Measurements from ENCODE around the gene ZCWPW1.

ZCWPW1 gene

DNA sequence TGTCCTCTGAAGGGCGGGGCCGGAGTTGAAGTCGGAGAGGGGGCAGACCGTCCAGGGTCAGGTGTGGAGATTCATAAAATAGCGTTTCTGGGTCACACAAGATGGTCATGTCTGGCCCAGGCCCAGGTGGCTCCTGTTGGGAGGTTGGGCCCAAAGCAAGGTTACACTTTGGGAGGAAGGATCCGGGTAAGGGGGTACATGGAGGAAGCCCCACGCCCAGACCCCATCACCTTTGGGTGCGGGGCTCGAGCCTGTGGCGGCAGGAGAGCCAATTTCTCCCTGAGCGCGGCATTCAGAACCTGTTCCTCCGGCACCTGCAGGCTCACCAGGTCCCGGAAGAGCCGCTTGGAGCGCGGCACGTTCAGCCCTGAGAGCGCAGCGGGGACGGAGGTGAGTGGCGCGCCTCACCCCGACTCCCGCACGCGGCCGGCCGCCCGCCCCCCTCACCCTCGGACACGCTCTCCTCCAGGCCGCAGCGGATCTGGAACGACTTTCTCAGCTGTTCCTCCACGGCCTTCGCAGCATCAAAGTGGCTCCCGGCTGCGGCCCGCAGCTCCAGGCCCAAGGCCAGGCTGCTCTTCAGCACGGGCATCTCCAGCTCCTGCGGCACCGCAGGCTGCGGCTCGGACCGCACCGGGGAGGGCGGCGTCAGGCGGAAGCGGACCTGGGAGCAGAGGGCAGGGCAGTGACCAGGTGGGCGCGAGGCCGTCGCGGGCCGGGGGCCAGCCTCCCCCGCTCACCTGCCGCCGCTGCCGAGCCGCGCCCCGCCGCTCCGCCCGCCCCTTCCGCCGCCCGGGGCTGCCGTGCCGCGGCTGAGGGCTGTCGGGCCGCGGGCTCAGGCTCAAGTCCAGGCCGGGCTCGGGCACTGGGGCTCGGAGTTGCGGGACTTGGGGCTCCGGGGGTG lies 7.2 kb upstream of the ZCWPW1 start:
- Histone ChIP-seq H3K9me3 (ENCODE audit: control insufficient read depth, insufficient read depth, low read length) (no peaks in the 10 kb centered on the region), H3K27me3 (ENCODE audit: control insufficient read depth, insufficient read depth, low read length) (no peaks in the 10 kb centered on the region), H3K36me3 (ENCODE audit: control insufficient read depth, insufficient read depth, low read length) (peaks cover 18% of the 10 kb centered on the region), H3K9ac (ENCODE audit: low read depth, low read length) (peak overlapping the region; percentile 89), H3K4me1 (ENCODE audit: control insufficient read depth, insufficient read depth, low read length) (peaks cover 8% of the 10 kb centered on the region), H3K4me3 (ENCODE audit: low read depth, low read length) (peak overlapping the region; percentile 81)

DNA sequence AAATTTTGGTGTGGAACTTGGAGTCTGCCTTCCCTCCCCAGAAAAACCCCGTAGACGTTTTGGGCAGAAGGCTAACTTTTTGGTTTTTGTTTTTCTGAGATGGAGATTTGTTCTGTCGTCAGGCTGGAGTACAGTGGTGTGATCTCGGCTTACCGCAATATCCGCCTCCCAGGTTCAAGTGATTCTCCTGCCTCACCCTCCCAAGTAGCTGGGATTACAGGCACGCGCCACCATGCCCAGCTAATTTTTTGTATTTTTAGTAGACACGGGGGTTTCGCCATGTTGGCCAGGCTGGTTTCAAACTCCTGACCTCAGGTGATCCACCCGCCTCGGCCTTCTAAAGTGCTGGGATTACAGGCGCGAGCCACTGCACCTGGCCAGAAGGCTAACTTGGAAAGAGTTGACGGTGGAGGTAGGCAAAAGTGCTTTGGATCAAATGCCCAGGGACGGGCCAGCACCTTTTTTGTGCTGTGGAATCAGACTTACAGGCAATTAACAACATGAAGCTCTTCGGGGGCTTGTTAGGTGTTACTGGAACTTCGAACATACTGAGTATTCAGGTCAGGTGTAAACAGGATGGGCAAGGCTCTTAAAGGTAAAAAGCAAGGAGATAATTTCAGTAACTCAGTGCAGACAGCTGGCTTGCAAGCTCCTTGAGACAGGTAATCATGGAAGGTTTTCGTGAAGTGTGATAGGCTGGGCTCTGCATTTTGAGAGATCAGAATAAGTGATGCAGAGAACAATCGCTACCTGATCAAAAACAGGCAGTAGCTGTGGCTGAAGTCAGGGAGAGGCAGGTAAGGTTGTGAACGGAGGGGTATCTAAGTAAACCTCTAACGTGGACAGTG lies 6.0 kb upstream of the ZCWPW1 start:
- no peak overlapping the region for H3K9ac ChIP-seq (ENCODE audit: low read depth, low read length)

DNA sequence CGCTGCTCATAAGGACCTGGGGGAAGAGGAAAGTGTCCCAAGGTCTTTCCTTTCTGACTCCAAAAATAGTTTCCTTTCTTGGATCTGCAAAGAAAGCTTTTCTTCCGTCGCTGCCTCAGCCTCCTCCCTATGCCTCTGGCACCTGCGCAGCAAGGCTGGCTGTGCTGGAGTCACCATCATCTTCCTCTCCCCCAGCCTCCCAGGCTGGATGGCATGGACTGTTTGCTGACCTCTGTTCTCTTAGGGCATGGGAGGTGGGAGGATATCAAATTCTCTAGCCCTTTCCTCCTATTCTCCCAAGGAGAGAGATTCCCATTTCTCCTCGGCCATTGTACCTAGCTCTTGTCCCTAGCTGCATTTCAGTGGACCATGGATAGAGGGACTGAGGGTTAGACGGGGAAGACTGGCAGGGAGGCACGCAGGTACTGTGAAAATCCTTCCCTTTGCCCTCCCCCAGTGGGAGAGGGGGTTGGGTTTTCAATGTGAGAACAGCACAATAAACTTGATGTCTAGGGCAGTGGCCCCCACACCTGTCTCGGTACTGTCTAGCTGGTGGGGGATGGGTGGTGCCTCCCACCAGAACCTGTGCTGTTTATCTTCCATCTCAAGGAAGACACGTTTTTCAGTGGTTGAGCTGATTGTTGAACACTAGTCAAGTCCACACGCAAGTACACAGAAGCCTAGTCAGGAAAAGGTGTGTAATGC lies 5.2 kb upstream of the ZCWPW1 start:
- Histone ChIP-seq H3K9me3 (ENCODE audit: control insufficient read depth, insufficient read depth, low read length) (no peaks in the 10 kb centered on the region), H3K27me3 (ENCODE audit: control insufficient read depth, insufficient read depth, low read length) (no peaks in the 10 kb centered on the region), H3K4me3 (ENCODE audit: low read depth, low read length) (no peak overlapping the region), H3K4me1 (ENCODE audit: control insufficient read depth, insufficient read depth, low read length) (peaks cover 8% of the 10 kb centered on the region), H3K9ac (ENCODE audit: low read depth, low read length) (no peak overlapping the region), H3K36me3 (ENCODE audit: control insufficient read depth, insufficient read depth, low read length) (peaks cover 18% of the 10 kb centered on the region)

More for the DNA sequence above, 6.0 kb upstream of the ZCWPW1 start:
- Histone ChIP-seq H3K9me3 (ENCODE audit: control insufficient read depth, insufficient read depth, low read length) (no peaks in the 10 kb centered on the region), H3K27me3 (ENCODE audit: control insufficient read depth, insufficient read depth, low read length) (no peaks in the 10 kb centered on the region), H3K36me3 (ENCODE audit: control insufficient read depth, insufficient read depth, low read length) (peaks cover 18% of the 10 kb centered on the region), H3K4me3 (ENCODE audit: low read depth, low read length) (peak overlapping the region; percentile 81), H3K4me1 (ENCODE audit: control insufficient read depth, insufficient read depth, low read length) (peaks cover 8% of the 10 kb centered on the region)

DNA sequence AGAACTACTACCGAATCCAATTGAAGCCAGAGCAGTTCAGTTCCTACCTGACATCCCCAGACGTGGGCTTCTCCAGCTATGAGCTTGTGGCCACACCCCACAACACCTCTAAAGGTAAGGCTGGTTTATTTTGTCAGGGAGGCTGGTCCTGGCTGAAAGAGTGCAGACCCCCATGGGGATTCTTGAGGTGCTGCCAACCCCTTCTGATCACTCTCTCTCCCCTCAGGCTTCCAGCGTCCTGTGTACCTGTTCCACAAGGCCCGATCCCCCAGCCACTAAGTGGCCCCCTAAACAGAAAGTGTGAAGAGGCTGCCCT lies 4.7 kb upstream of the ZCWPW1 start:
- Histone ChIP-seq H3K36me3 (ENCODE audit: control insufficient read depth, insufficient read depth, low read length) (peaks cover 18% of the 10 kb centered on the region), H3K27me3 (ENCODE audit: control insufficient read depth, insufficient read depth, low read length) (no peaks in the 10 kb centered on the region), H3K4me1 (ENCODE audit: control insufficient read depth, insufficient read depth, low read length) (peaks cover 8% of the 10 kb centered on the region), H3K9me3 (ENCODE audit: control insufficient read depth, insufficient read depth, low read length) (no peaks in the 10 kb centered on the region), H3K4me3 (ENCODE audit: low read depth, low read length) (no peak overlapping the region), H3K9ac (ENCODE audit: low read depth, low read length) (no peak overlapping the region)

DNA sequence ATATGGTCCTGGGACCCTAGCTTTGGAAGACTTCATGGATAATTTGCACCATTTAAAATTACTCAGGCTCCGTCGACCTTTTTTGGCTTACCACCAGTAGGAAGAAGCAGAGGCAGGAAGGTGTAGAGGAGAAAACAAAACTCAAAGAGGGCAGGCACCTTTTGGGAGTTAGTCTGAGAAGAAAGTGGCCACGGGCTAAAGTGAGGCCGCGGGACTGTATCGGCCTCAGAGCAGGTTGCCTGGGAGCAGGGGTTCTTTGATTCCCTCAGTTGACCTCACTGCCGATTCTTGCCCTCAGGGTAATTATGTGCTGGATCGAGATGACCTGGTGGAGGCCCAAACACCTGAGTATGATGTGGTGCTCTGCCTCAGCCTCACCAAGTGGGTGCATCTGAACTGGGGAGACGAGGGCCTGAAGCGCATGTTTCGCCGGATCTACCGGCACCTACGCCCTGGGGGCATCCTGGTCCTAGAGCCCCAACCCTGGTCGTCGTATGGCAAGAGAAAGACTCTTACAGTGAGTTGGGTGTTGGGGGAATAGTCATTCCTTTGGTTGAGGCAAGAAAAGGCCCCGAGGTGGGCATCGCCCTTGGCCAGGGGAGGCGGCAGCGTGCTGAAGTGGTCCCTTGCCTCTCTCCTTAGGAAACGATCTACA lies 4.2 kb upstream of the ZCWPW1 start:
- Histone ChIP-seq H3K36me3 (ENCODE audit: control insufficient read depth, insufficient read depth, low read length) (peaks cover 18% of the 10 kb centered on the region), H3K27me3 (ENCODE audit: control insufficient read depth, insufficient read depth, low read length) (peaks cover 2% of the 10 kb centered on the region), H3K4me3 (ENCODE audit: low read depth, low read length) (no peak overlapping the region), H3K9me3 (ENCODE audit: control insufficient read depth, insufficient read depth, low read length) (no peaks in the 10 kb centered on the region), H3K9ac (ENCODE audit: low read depth, low read length) (no peak overlapping the region), H3K4me1 (ENCODE audit: control insufficient read depth, insufficient read depth, low read length) (peaks cover 8% of the 10 kb centered on the region)

DNA sequence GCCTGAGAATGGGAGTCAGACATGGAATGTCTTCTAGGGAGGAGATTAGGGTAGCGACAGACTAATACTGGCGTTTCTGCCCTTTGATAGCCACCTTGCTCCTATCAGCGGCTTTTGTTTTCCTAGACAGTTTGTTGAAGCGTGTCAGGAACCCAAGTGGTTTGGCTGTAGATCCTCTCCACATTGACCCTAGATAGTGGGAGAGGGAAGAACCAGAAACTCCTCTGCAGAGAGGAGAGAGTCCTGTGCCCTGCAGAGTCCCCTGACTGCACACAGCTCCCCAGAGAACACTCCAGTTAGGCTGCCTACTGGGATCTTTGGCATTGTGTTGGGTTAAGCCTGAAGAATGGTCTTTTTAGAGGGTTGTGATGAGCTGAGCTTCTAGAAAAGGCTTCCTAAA lies 3.5 kb upstream of the ZCWPW1 start:
- Histone ChIP-seq H3K9me3 (ENCODE audit: control insufficient read depth, insufficient read depth, low read length) (no peaks in the 10 kb centered on the region), H3K4me1 (ENCODE audit: control insufficient read depth, insufficient read depth, low read length) (peaks cover 8% of the 10 kb centered on the region), H3K9ac (ENCODE audit: low read depth, low read length) (no peak overlapping the region), H3K36me3 (ENCODE audit: control insufficient read depth, insufficient read depth, low read length) (peaks cover 18% of the 10 kb centered on the region), H3K27me3 (ENCODE audit: control insufficient read depth, insufficient read depth, low read length) (peaks cover 5% of the 10 kb centered on the region), H3K4me3 (ENCODE audit: low read depth, low read length) (peak overlapping the region; percentile 23)

DNA sequence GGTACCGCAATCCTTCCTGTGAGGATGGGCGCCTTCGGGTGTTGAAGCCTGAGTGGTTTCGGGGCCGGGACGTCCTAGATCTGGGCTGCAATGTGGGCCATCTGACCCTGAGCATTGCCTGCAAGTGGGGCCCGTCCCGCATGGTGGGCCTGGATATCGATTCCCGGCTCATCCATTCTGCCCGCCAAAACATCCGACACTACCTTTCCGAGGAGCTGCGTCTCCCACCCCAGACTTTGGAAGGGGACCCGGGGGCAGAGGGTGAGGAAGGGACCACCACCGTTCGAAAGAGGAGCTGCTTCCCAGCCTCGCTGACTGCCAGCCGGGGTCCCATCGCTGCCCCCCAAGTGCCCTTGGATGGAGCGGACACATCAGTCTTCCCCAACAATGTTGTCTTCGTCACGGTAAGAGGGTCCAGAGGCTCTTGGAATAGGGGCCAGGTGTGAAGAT lies 2.8 kb upstream of the ZCWPW1 start:
- H3K9me3 ChIP-seq (ENCODE audit: control insufficient read depth, insufficient read depth, low read length): no peaks in the 10 kb centered on the region
- H3K36me3 ChIP-seq (ENCODE audit: control insufficient read depth, insufficient read depth, low read length): peaks cover 18% of the 10 kb centered on the region
- H3K4me3 ChIP-seq (ENCODE audit: low read depth, low read length): peak overlapping the region; percentile 84
- H3K9ac ChIP-seq (ENCODE audit: low read depth, low read length): peak overlapping the region; percentile 79
- peaks cover 8% of the 10 kb centered on the region for H3K4me1 ChIP-seq (ENCODE audit: control insufficient read depth, insufficient read depth, low read length)
- H3K27me3 ChIP-seq (ENCODE audit: control insufficient read depth, insufficient read depth, low read length): peaks cover 5% of the 10 kb centered on the region

DNA sequence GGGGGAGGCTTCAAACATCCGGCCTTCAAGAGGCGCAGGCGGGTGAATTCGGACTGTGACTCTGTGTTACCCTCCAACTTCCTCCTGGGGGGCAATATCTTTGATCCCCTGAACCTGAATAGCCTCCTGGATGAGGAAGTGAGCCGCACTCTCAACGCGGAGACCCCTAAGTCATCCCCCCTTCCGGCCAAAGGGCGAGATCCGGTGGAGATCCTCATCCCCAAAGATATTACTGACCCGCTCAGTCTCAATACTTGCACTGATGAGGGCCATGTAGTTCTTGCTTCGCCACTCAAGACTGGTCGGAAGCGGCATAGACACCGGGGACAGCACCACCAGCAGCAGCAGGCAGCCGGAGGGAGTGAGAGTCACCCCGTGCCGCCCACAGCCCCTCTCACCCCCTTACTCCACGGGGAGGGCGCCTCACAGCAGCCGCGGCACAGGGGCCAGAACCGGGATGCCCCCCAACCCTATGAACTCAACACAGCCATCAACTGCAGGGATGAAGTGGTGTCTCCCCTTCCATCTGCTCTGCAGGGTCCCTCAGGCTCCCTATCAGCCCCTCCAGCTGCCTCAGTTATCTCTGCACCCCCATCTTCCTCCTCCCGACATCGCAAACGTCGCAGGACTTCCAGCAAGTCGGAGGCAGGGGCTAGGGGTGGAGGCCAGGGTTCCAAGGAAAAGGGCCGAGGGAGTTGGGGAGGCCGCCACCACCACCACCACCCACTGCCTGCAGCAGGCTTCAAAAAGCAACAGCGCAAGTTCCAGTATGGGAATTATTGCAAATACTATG lies 2.2 kb upstream of the ZCWPW1 start:
- peaks cover 5% of the 10 kb centered on the region for H3K27me3 ChIP-seq (ENCODE audit: control insufficient read depth, insufficient read depth, low read length)
- peaks cover 8% of the 10 kb centered on the region for H3K4me1 ChIP-seq (ENCODE audit: control insufficient read depth, insufficient read depth, low read length)
- H3K4me3 ChIP-seq (ENCODE audit: low read depth, low read length): peak overlapping the region; percentile 84
- H3K9me3 ChIP-seq (ENCODE audit: control insufficient read depth, insufficient read depth, low read length): no peaks in the 10 kb centered on the region
- H3K9ac ChIP-seq (ENCODE audit: low read depth, low read length): peak overlapping the region; percentile 79
- H3K36me3 ChIP-seq (ENCODE audit: control insufficient read depth, insufficient read depth, low read length): peaks cover 18% of the 10 kb centered on the region

DNA sequence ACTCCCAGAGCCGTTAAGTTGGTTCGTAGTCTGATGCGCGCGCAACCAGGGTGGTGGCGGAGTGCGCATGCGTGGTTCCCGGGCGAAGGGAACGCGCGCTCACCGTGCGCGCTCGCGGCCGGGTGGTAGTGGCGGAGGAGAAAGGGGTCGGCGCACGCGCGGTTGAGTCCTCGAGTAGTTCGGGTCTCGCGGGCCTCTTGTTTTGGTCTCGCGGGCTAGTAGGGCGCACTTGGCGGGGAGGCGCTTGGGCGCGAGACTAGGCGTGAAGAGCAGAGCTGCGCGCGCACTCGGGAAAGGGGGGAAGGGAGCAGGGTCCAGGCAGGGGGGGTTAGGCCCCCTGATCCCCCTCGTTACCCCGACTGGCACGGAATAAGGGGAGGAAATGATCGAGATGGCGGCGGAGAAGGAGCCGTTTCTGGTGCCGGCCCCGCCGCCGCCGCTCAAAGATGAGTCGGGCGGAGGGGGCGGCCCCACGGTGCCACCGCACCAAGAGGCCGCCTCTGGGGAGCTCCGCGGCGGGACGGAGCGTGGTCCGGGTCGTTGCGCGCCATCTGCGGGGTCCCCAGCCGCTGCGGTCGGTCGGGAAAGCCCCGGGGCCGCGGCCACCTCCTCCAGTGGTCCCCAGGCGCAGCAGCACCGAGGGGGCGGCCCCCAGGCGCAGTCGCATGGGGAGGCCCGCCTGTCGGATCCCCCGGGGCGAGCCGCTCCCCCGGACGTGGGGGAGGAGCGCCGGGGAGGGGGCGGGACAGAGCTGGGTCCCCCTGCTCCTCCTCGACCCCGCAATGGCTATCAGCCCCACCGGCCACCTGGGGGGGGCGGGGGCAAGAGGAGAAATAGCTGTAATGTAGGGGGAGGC lies 1.4 kb upstream of the ZCWPW1 start, which contains the start of gene MEPCE:
Gene MEPCE, plus strand, starts transcription at position 195 of the 856 bp plus-strand sequence. Its CDS starts 188 bp downstream, at position 383.
- H3K4me3 ChIP-seq (ENCODE audit: low read depth, low read length): peak within 1 kb of the TSS; percentile 96
- H3K9ac ChIP-seq (ENCODE audit: low read depth, low read length): peak within 1 kb of the TSS; percentile 98
- no peaks in the 10 kb centered on the region for H3K9me3 ChIP-seq (ENCODE audit: control insufficient read depth, insufficient read depth, low read length)
- peaks cover 5% of the 10 kb centered on the region for H3K27me3 ChIP-seq (ENCODE audit: control insufficient read depth, insufficient read depth, low read length)
- H3K36me3 ChIP-seq (ENCODE audit: control insufficient read depth, insufficient read depth, low read length): peaks cover 18% of the 10 kb centered on the region
- H3K4me1 ChIP-seq (ENCODE audit: control insufficient read depth, insufficient read depth, low read length): peaks cover 6% of the 10 kb centered on the region
